LNCAP (cell line): ENCODE data around the gene UFSP2.

Source experiments
- TF ChIP-seq, protein P1 (sequence below): fragments of 450-650 bp; IDR thresholded peaks from 2 replicates; pipeline ENCODE4 v1.5.1; 2017; ENCODE audit warnings: mild to moderate bottlenecking

The UFSP2 gene

GRCh38 chr4:185381288-185382196 is 44.2 kb downstream of the UFSP2 start:
- TF ChIP-seq, protein P1, sequence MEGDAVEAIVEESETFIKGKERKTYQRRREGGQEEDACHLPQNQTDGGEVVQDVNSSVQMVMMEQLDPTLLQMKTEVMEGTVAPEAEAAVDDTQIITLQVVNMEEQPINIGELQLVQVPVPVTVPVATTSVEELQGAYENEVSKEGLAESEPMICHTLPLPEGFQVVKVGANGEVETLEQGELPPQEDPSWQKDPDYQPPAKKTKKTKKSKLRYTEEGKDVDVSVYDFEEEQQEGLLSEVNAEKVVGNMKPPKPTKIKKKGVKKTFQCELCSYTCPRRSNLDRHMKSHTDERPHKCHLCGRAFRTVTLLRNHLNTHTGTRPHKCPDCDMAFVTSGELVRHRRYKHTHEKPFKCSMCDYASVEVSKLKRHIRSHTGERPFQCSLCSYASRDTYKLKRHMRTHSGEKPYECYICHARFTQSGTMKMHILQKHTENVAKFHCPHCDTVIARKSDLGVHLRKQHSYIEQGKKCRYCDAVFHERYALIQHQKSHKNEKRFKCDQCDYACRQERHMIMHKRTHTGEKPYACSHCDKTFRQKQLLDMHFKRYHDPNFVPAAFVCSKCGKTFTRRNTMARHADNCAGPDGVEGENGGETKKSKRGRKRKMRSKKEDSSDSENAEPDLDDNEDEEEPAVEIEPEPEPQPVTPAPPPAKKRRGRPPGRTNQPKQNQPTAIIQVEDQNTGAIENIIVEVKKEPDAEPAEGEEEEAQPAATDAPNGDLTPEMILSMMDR, result no peak

- TF ChIP-seq, protein P1, result no peak
Observed at GRCh38 chr4:185380320-185380719, 45.4 kb downstream of the UFSP2 start.

DNA sequence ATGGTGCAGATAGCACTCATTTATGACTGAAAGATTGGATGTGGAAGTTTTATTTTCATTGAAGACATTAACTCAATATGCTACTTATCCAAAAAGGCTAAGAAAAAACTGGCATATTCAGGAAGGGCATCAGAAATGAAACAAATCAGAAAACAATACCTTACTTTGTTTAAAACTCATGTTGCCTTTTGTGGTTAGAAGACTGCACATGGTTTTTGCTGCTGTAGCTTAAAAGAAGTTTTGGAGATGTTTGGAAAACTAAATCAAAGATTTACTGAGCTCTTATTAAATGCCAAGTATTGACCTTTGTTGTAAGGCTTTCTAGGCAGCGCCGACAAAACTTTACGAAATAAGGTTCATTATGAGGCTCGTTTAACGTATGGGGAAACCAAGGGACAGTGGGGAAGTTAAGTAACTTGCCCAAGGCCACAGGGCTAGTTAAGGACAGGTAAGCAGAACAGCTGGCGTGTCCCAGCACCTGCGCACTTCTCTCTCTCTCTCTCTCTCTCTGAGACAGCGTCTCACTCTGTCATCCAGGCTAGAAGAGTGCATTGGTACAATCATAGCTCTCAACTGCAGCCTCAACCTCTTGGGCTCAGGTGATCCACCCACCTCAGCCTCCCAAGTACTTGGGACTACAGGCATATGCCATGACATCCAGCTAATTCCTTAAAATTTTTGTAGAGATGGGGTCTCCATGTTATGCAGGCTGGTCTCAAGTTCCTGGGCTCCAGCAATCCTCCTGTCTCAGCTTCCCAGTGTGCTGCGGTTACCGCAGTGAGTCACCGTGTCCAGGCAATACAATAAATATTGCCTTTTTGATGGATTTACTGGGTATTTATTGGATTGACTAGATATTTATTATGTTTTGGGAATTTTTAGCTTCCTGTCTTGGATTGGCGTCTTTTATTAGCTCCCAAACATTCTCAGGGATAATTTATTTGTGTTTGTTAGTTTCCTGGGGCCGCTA is 46.2 kb downstream of the UFSP2 start:
- TF ChIP-seq, protein P1, result no peak

GRCh38 chr4:185378264-185378663 is 47.5 kb downstream of the UFSP2 start:
- TF ChIP-seq, protein P1, result no peak

DNA sequence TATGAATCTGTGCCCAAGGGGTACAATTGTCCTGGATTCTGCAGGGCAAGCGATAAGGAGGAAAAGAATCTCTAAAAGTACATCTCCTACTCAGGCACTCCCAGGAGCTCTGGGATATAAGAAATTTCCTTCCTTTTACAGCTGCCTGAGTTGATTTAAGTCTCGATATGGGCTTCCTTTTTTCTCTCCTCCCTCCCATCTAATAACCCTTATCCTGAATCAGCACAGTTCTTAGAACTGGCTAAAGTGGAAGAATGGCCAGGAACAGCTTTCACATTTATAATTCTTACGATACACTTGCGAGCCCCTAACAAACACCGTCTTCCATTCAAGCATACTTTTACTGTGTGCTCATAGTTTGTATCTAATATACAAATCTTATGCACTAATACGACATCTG is 51.2 kb downstream of the UFSP2 start:
- TF ChIP-seq, protein P1, result no peak

DNA sequence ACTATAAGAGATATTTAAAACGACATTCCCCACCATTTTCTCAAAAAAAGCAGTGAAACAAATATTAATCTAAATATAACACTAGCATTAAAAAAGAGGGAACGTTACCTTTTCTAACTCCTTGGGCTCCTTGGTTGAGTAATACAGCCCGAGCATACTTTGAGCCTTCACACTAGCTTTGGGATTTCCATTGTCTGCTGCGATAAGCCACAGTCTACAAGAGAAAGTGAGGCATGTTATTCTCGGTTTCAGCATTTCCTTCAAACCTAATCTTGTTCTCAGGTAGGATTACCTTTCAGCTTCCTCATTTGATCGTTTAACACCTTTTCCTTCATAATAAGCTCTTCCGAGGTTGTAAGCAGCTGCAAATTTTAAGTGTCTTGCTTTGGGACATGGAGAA is 51.7 kb downstream of the UFSP2 start:
- TF ChIP-seq, protein P1, result no peak

GRCh38 chr4:185371702-185372101 is 54.1 kb downstream of the UFSP2 start:
- TF ChIP-seq, protein P1, result no peak
